Measurements from ENCODE around the gene COG5.
"Not testable (repeated sequence)": the region's sequence is repeated elsewhere in the genome, so short reads cannot be mapped to it uniquely, and the experiment has no call there.

The COG5 gene

GRCh38 chr7:107579885-107580715 is 16.4 kb upstream of the COG5 start, which contains the start of gene BCAP29:
TSS of gene BCAP29 (plus strand) at chr7:107580246. CDS start at chr7:107580773, 527 bp downstream.
- DNase-seq, result peak; percentile 66

- DNase-seq, result no peak
These were observed 15.8 kb upstream of the COG5 start for GRCh38 chr7:107579554-107579884.

- DNase-seq, result no peak
These were observed 9.8 kb upstream of the COG5 start for GRCh38 chr7:107573537-107573936.

GRCh38 chr7:107570298-107570697 is 6.6 kb upstream of the COG5 start:
- DNase-seq, result no peak

GRCh38 chr7:107564553-107565298 is 1.0 kb upstream of the COG5 start:
- DNase-seq, result no peak

GRCh38 chr7:107563081-107563774 is 492 bp downstream of the COG5 start:
- no peak for DNase-seq

GRCh38 chr7:107560898-107561516 is 2.7 kb downstream of the COG5 start:
- DNase-seq, result no peak

- DNase-seq, result no peak
These were observed 3.9 kb downstream of the COG5 start for GRCh38 chr7:107559864-107560263.

- no peak for DNase-seq
These were observed 7.8 kb downstream of the COG5 start for GRCh38 chr7:107555893-107556292.

- no peak for DNase-seq
These were observed 11.8 kb downstream of the COG5 start for GRCh38 chr7:107551936-107552335.

GRCh38 chr7:107544848-107545591 is 18.7 kb downstream of the COG5 start:
- no peak for DNase-seq

GRCh38 chr7:107543338-107543993 is 20.3 kb downstream of the COG5 start:
- DNase-seq, result no peak

- DNase-seq, result no peak
These were observed 25.7 kb downstream of the COG5 start for GRCh38 chr7:107538001-107538400.

GRCh38 chr7:107537228-107537627 is 26.5 kb downstream of the COG5 start:
- not testable (repeated sequence) for DNase-seq

- no peak for DNase-seq
These were observed 29.6 kb downstream of the COG5 start for GRCh38 chr7:107534139-107534538.

GRCh38 chr7:107530751-107531150 is 33.0 kb downstream of the COG5 start:
- no peak for DNase-seq

- DNase-seq, result no peak
These were observed 35.3 kb downstream of the COG5 start for GRCh38 chr7:107528461-107528860.

- no peak for DNase-seq
These were observed 36.5 kb downstream of the COG5 start for GRCh38 chr7:107527196-107527595.

- no peak for DNase-seq
These were observed 37.0 kb downstream of the COG5 start for GRCh38 chr7:107526672-107527071.

GRCh38 chr7:107506674-107507339 is 56.9 kb downstream of the COG5 start:
- DNase-seq, result no peak

- DNase-seq, result no peak
These were observed 57.6 kb downstream of the COG5 start for GRCh38 chr7:107505997-107506673.

Data from stimulated activated CD4-positive, alpha-beta T cell treated with anti-CD3 and anti-CD28 coated beads, Interleukin-12 subunit alpha, Interleukin-12 subunit beta, amount 100 ng/mL, for 4 hours (primary cell).